Testis (tissue), 3 donors: Measurements from ENCODE around the gene MXRA8. TPM values are rescaled to one million over a fixed set of nuclear protein-coding genes. Genes with fewer than 3 reads are reported as not detected.

ENCODE experiments used
- DNase-seq: peaks from one replicate; pipeline ENCODE4 v3.0.0-alpha.2; 2019
- H3K27ac ChIP-seq, 2 donors: fragments of 200-600 bp; sonication (generic); one replicate each; pipeline ENCODE4 v1.5.1; 2019
- H3K27me3 ChIP-seq: fragments of 200-600 bp; sonication (generic); one replicate; pipeline ENCODE4 v1.5.1; 2019
- H3K36me3 ChIP-seq: fragments of 200-600 bp; sonication (generic); one replicate; pipeline ENCODE4 v1.5.1; 2017; ENCODE audit warnings: low read depth; ENCODE audit errors: missing control alignments
- H3K4me1 ChIP-seq: fragments of 200-600 bp; sonication (generic); one replicate; pipeline ENCODE4 v1.5.1; 2019
- H3K4me3 ChIP-seq, 2 donors: fragments of 200-600 bp; sonication (generic); one replicate each; pipeline ENCODE4 v1.5.1; 2017 to 2019
- H3K9me3 ChIP-seq: fragments of 200-600 bp; sonication (generic); one replicate; pipeline ENCODE4 v1.5.1; 2017
- POLR2A ChIP-seq: fragments of 450-650 bp; IDR thresholded peaks from one replicate; pipeline ENCODE4 v1.6.1; 2017; ENCODE audit warnings: antibody characterized with exemption, mild to moderate bottlenecking, moderate library complexity
- WGBS, 2 donors: methylation state at CpG; one replicate each; pipeline ENCODE4 v1.1.5; 2018; 5-methylcytosine and 5-hydroxymethylcytosine counted together
- intact Hi-C: fragments of 100-400 bp; cut with DNase I; formaldehyde crosslinking; loops from one replicate; pipeline ENCODE4 v1.15.1; 2023; ENCODE audit warnings: low total_unique reads
- polyA plus RNA-seq: library from polyadenylated mRNA; stranded (reverse); fragments of 350-450 nt; fragmentation: Illumina TruSeq; extraction: RNeasy Lipid Tissue Mini Kit (QIAGEN cat#74804); gene quantifications from one replicate; pipeline ENCODE4 v1.2.3, GENCODE V29; 2014; ENCODE audit warnings: low read depth, low replicate concordance; ENCODE audit not compliant: insufficient read depth
- total RNA-seq, 2 donors: library from RNA; depleted of rRNA; stranded (reverse); fragments of >200 nt; gene quantifications; one replicate each; pipeline ENCODE4 v1.2.3, GENCODE V29; 2016
- TF ChIP-seq, protein P1 (sequence below), 3 experiments: fragments of 450-650 bp in 2 of 3; fragments of 200-600 bp in 1 of 3; sonication (generic) in 1 of 3; IDR thresholded peaks; one replicate each; pipeline ENCODE4 v1.5.1; 2016 to 2019; ENCODE audit warnings: antibody characterized with exemption in 3 of 3, mild to moderate bottlenecking in 2 of 3, moderate library complexity in 1 of 3

The MXRA8 gene
- total and polyA plus RNA-seq, 3 donors from 2014 or later, result 60.2 to 102 (median 63.3) TPM

DNA sequence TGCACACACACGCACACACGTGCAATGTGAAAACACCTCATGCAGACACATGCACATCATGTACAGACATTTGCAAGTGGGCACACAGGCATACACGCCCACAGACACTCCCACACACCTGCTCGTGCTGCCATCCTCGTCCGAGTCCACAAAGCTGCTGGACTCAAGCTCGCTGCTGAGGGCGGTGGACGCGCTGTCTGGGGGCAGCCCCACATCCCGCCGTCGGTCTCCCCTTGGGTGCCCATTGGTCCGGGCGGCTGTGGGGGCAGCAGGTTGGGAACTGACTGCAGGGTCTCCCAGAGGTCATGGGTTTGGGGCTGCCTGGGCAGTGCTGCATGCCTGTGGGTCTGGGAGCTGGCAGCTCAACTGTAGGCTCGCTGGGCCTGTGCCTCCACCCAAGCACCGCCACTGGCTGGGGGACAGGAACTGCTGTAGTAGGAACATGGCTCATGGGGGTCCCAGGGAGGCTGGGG is 16.8 kb downstream of the MXRA8 start:
- 88 to 100% methylated on average over 2 to 17 of the region's 17 CpGs for WGBS, 2 donors
- intact Hi-C loops, result no loop called here
- Histone ChIP-seq H3K9me3 (no peaks in the 10 kb centered on the region), H3K27me3 (no peaks in the 10 kb centered on the region), H3K36me3 (no peaks in the 10 kb centered on the region), H3K4me3 (no peak overlapping the region), H3K27ac (no peak overlapping the region), H3K4me1 (peaks cover 18% of the 10 kb centered on the region)
- no peak for DNase-seq
- no peak for TF ChIP-seq POLR2A
- TF ChIP-seq, protein P1, sequence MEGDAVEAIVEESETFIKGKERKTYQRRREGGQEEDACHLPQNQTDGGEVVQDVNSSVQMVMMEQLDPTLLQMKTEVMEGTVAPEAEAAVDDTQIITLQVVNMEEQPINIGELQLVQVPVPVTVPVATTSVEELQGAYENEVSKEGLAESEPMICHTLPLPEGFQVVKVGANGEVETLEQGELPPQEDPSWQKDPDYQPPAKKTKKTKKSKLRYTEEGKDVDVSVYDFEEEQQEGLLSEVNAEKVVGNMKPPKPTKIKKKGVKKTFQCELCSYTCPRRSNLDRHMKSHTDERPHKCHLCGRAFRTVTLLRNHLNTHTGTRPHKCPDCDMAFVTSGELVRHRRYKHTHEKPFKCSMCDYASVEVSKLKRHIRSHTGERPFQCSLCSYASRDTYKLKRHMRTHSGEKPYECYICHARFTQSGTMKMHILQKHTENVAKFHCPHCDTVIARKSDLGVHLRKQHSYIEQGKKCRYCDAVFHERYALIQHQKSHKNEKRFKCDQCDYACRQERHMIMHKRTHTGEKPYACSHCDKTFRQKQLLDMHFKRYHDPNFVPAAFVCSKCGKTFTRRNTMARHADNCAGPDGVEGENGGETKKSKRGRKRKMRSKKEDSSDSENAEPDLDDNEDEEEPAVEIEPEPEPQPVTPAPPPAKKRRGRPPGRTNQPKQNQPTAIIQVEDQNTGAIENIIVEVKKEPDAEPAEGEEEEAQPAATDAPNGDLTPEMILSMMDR (IDR thresholded peaks at IDR 0.05), result no peak

DNA sequence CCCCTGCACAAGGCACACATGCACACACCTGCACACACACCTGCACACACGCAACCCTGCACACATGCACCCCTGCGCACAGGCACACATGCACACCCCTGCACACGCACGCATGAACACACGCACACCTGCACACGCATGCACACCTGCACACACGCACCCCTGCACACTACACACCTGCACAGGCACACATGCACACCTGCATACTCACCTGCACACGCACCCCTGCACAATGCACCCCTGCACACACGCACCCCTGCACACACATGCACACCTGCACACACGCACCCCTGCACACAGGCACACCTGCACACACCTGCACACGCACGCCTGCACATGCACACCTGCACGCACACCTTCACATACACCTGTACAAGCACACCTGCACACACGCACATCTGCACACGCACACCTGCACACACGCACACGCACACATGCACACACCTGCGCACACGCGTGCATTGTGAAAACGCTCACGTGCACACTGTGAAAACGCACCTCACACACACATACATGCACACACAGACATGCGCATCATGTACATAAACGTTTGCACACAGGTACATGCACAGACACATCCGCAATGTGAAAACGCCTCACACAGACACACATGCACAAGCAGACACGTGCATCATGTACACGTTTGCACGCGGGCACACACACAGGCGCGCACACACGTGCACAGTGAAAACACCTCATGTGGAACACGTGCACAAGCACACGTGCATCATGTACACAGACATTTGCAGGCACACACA is 17.4 kb downstream of the MXRA8 start:
- 77 to 86% methylated on average over 35 to 36 of the region's 36 CpGs for WGBS, 2 donors
- no peaks in the 10 kb centered on the region for H3K36me3 ChIP-seq

DNA sequence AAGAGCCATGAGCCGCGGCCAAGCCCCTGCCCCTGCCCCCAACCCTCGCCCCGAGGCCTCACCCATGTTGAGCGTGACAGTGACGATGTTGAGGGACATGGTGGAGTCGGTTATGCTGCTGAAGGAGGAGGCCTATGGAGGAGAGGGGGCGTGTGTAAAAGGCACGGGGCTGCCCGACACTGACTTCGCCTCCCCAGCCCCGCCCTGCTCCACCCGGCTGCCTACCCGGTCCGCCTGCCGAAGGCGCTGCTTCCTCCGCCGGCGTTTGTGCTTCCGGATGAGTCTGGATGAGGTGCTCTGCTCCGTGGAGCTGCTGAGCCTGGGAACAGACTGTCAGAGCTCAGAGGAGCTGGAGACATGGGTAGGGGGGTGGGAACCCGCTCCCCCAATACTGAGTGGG is 18.2 kb downstream of the MXRA8 start:
- intact Hi-C loops, result no loop called here
- H3K36me3 ChIP-seq, result no peaks in the 10 kb centered on the region
- H3K27me3 ChIP-seq, result no peaks in the 10 kb centered on the region
- DNase-seq, result no peak
- peaks cover 4% of the 10 kb centered on the region for H3K4me1 ChIP-seq
- WGBS, 2 donors, result 89 to 90% methylated on average over 5 to 23 of the region's 23 CpGs
- H3K9me3 ChIP-seq, result no peaks in the 10 kb centered on the region
- no peak overlapping the region for H3K4me3 ChIP-seq
- H3K27ac ChIP-seq, result no peak overlapping the region
- TF ChIP-seq, protein P1 (IDR thresholded peaks at IDR 0.05), result no peak
- TF ChIP-seq POLR2A, result no peak

More for the DNA sequence above, 17.4 kb downstream of the MXRA8 start:
- intact Hi-C loops, result no loop called here
- Histone ChIP-seq H3K4me3 (no peak overlapping the region), H3K9me3 (no peaks in the 10 kb centered on the region), H3K4me1 (peaks cover 12% of the 10 kb centered on the region), H3K27me3 (no peaks in the 10 kb centered on the region), H3K27ac (no peak overlapping the region)
- no peak for TF ChIP-seq POLR2A
- TF ChIP-seq, protein P1 (IDR thresholded peaks at IDR 0.05), result no peak
- no peak for DNase-seq

DNA sequence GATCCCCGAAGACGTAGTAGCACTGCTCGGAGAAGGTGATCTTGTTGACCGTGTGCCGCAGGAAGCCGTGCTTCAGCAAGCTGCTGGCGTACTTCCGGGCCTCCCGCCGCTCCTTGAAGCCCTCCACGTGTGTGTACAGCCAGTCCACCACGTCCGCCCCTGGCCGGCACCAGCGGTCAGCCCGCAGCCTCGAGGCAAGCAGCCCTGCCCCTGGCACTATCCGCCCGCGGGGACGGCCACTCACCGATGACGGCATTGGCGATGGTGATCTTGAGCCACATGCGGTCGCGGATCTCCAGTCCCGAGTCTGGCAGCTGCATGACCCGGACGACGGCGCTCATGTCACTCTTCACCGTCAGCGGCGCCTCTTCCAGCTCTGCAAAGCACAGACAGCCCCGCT is 20.1 kb downstream of the MXRA8 start:
- WGBS, 2 donors, result 90% methylated on average over 31 of the region's 36 CpGs; no CpG with 5 or more reads in 1 of the 2 donors
- DNase-seq, result no peak
- Histone ChIP-seq H3K4me1 (peaks cover 4% of the 10 kb centered on the region), H3K36me3 (no peaks in the 10 kb centered on the region), H3K9me3 (no peaks in the 10 kb centered on the region), H3K27me3 (no peaks in the 10 kb centered on the region), H3K4me3 (no peak overlapping the region), H3K27ac (no peak overlapping the region)
- TF ChIP-seq, protein P1 (IDR thresholded peaks at IDR 0.05), result no peak
- no peak for TF ChIP-seq POLR2A
- intact Hi-C loops, result no loop called here

DNA sequence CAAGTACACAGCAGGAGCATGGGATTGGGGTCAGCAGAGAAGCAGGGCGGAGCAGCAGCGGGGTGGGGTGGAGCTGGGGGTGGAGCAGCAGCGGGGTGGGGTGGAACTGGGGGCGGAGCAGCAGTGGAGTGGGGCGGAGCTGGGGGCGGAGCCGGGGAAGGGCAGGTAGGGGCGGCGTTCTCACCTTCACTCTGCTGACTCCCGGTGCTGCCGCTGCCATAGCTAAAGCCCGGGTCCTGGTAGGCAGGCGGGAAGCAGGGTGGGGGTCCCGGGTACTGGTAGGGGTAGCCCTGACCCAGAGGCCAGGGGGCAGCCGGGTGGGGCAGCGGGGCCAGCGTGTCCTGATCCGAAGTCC is 20.6 kb downstream of the MXRA8 start:
- intact Hi-C loops, result no loop called here
- TF ChIP-seq POLR2A, result no peak
- TF ChIP-seq, protein P1 (IDR thresholded peaks at IDR 0.05), result no peak
- Histone ChIP-seq H3K4me1 (peaks cover 8% of the 10 kb centered on the region), H3K9me3 (no peaks in the 10 kb centered on the region), H3K4me3 (no peak overlapping the region), H3K36me3 (no peaks in the 10 kb centered on the region), H3K27ac (no peak overlapping the region), H3K27me3 (no peaks in the 10 kb centered on the region)
- no peak for DNase-seq
- 71 to 77% methylated on average over 17 to 18 of the region's 18 CpGs for whole genome bisulfite sequencing, 2 donors
